C4-2B (cell line): Measurements from ENCODE around the gene MYADML2.

ENCODE experiments used
- H3K27ac ChIP-seq: fragments of 450-650 bp; 2 replicates; pipeline ENCODE4 v1.5.1; 2017
- CTCF ChIP-seq: fragments of 450-650 bp; conservative IDR thresholded peaks from 2 replicates; pipeline ENCODE4 v1.5.1; 2017; ENCODE audit warnings: mild to moderate bottlenecking
- ZFX ChIP-seq: fragments of 450-650 bp; IDR thresholded peaks from 2 replicates; pipeline ENCODE4 v1.6.1; 2017

Gene MYADML2

GRCh38 chr17:81934850-81935708, 12.0 kb downstream of the MYADML2 start:
- no peak overlapping the region; the same call in 1 of the 2 replicates for H3K27ac ChIP-seq
- no peak for TF ChIP-seq ZFX
- TF ChIP-seq CTCF: no peak

DNA sequence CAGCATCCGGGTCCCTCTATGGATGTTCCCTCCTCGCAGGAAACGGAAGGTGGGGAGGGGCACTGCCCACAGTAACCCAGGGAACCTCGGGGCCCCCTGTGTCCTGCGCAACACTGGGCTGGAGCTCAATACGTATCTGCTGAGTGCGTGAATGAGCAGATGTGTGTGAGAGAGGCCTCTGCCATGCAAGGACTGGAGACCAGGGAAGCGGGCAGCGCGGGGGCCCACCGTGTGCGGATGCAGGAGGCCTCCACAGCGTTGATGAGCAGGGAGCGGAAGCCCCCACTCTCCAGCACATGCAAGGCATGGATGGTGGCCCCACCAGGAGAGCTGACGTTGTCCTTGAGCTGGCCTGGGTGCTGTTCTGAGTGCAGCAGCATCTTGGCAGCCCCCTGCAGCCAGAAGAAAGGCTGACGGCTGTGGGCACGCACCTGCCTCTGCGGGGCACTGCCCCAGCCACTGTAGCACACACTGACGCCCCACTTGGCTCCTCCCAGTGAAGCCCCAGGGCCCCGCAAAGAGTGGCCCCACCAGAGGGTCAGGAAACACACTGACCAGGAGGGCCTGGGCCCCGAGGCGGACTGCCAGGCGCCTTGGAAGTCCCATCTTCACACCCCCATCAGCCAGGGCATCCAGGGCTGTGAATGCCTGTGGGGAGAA, 12.8 kb downstream of the MYADML2 start:
- TF ChIP-seq ZFX (no peak), CTCF (no peak)
- H3K27ac ChIP-seq: no peak overlapping the region

GRCh38 chr17:81933178-81933699, 13.8 kb downstream of the MYADML2 start:
- TF ChIP-seq CTCF (no peak), ZFX (no peak)
- H3K27ac ChIP-seq: no peak overlapping the region

DNA sequence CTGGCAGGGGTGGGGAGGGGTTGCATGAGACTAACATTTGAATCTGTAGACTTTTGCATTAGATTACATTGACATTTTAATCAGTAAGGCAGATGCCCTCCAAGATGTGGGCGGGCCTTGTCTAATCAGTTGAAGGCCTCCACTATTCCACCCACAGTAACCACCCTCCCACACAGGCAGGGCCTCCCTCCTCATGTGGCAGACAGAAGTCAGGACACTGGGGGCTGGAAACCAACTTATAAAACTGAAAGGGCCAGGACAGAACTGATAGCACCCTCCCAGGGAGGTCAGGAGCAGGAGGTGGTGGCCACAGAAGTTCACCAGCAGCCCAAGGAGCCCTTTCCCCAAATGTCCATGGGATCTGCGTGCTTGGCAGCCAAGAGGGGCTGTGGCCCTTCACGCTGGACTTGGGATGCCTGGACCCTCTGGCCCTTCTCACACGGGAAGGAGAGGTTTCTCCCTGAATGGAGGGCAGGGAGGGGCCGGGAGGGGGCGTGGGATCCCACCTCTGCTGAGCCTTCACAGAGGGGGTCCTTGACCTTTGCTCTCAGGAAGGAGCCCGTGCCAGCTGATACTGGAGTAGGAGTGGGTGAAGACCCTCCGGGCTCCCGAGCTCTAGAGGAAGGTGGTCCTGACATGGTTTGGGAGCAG, 14.6 kb downstream of the MYADML2 start:
- H3K27ac ChIP-seq: no peak overlapping the region
- TF ChIP-seq ZFX (no peak), CTCF (no peak)

- H3K27ac ChIP-seq: no peak overlapping the region
- TF ChIP-seq ZFX (no peak), CTCF (no peak)
These were observed 15.3 kb downstream of the MYADML2 start for GRCh38 chr17:81931557-81932332.

- TF ChIP-seq CTCF: no peak
- no peak for TF ChIP-seq ZFX
- no peak overlapping the region for H3K27ac ChIP-seq
These were observed 15.9 kb downstream of the MYADML2 start for GRCh38 chr17:81931189-81931556.
